ENCODE results near the gene RAC3. TPM values are rescaled to one million over a fixed set of nuclear protein-coding genes. Genes with fewer than 3 reads are reported as not detected.

RAC3 gene
- total and polyA plus RNA-seq, 2 of the 8 experiments (the other 6 are each of a cell fraction or from before 2014, with no cell fraction given): 177 to 299 TPM

- H4K5ac ChIP-seq (ENCODE audit: insufficient read length, low read depth, low read length): no peak overlapping the region
- H3K79me1 ChIP-seq (ENCODE audit: low read depth, low read length): peaks cover 7% of the 10 kb centered on the region
- CTCF ChIA-PET (ENCODE audit: partially characterized antibody): interaction anchor here (1.0 to 2.9 kb wide), 4 partner anchors 15 to 72 kb away, joined by 3 to 13 read pairs (median 6); no protein-coding TSS in a partner anchor
- no peak overlapping the region for H2BK120ac ChIP-seq (replicated peaks; ENCODE audit: low read depth, low read length)
- H2BK12ac ChIP-seq (ENCODE audit: low read depth, low read length): no peak overlapping the region
- peaks cover 30 to 62% of the 10 kb centered on the region in 2 experiments for H4K20me1 ChIP-seq (replicated peaks in 1 of 2; ENCODE audit: control insufficient read depth in 1 of 2, insufficient read depth in 2 of 2, low read length in 2 of 2)
- no peak overlapping the region for H3K4me2 ChIP-seq (ENCODE audit: insufficient read depth in 1 of 2, low read depth in 2 of 2, low read length in 2 of 2)
- FAIRE-seq: no peak
- H2AK5ac ChIP-seq (ENCODE audit: low read depth, low read length): no peak overlapping the region
- no peak for DNase-seq (ENCODE audit: low read depth in 1 of 2, low spot score in 2 of 2)
- H2BK20ac ChIP-seq (ENCODE audit: low read length): no peak overlapping the region
- H3K4me3 ChIP-seq (ENCODE audit: extremely low read depth in 1 of 4, insufficient read depth in 2 of 4, low read depth in 3 of 4, low read length in 4 of 4): no peak overlapping the region
- no peak overlapping the region for H3K4ac ChIP-seq (replicated peaks; ENCODE audit: insufficient read length, low read depth, low read length)
- H3K36me3 ChIP-seq (ENCODE audit: control insufficient read depth in 2 of 4, insufficient read depth in 4 of 4, low read length in 3 of 4): peaks cover 60 to 91% (median 76%) of the 10 kb centered on the region in 4 experiments
- no peaks in the 10 kb centered on the region for H3K4me1 ChIP-seq (replicated peaks in 1 of 4; ENCODE audit: control insufficient read depth in 3 of 4, insufficient read depth in 4 of 4, low read length in 3 of 4)
- no peaks in the 10 kb centered on the region for H3K79me2 ChIP-seq (ENCODE audit: control insufficient read depth in 1 of 2, insufficient read depth in 2 of 2, low read length in 2 of 2)
- H2AFZ ChIP-seq (ENCODE audit: low read length): no peak overlapping the region
- no peak overlapping the region for H3K18ac ChIP-seq (ENCODE audit: extremely low read depth, low read length)
- peak in 1 of 2 experiments; percentile 51; a peak in 1 of 3 replicates for TF ChIP-seq POLR2A (IDR thresholded peaks at IDR 0.05; ENCODE audit: control extremely low read depth in 1 of 2, low read depth in 2 of 2, low read length in 2 of 2)
- TF ChIP-seq SIN3A (conservative IDR thresholded peaks at IDR 0.05 in 1 of 2, IDR thresholded peaks at IDR 0.05 in 1 of 2; ENCODE audit: low read depth in 1 of 2, low read length in 2 of 2): no peak
- no peak overlapping the region for H3K9ac ChIP-seq (replicated peaks in 1 of 4; ENCODE audit: extremely low read depth in 1 of 4, low read depth in 3 of 4, low read length in 3 of 4)
- H3K27me3 ChIP-seq (replicated peaks in 1 of 4; ENCODE audit: control insufficient read depth in 3 of 4, extremely low read depth in 1 of 4, insufficient read depth in 3 of 4, low read length in 3 of 4): no peaks in the 10 kb centered on the region
- H3K23ac ChIP-seq (ENCODE audit: insufficient read length): no peak overlapping the region
- no peak overlapping the region for H3K14ac ChIP-seq (ENCODE audit: insufficient read length)
- no peaks in the 10 kb centered on the region for H3K23me2 ChIP-seq (ENCODE audit: low read depth, low read length)
- H4K8ac ChIP-seq (ENCODE audit: extremely low read depth, insufficient read depth, low read length): no peak overlapping the region; the same call in 1 of the 2 replicates
- POLR2A ChIA-PET (ENCODE audit: partially characterized antibody): interaction anchor here (0.6 to 12.5 kb wide), 7 partner anchors 7 to 34 kb away, joined by 3 to 105 read pairs (median 8); partner anchors contain the start of gene FASN
- H3K27ac ChIP-seq (ENCODE audit: low read depth, low read length): no peak overlapping the region
- no peak overlapping the region for H4K91ac ChIP-seq (replicated peaks; ENCODE audit: insufficient read length, low read length)
- no peaks in the 10 kb centered on the region for H3K9me3 ChIP-seq (ENCODE audit: insufficient read depth in 2 of 2, low read depth in 1 of 2, low read length in 1 of 2)
- H3K56ac ChIP-seq (replicated peaks; ENCODE audit: insufficient read length, low read depth, low read length): no peak overlapping the region
- H2BK15ac ChIP-seq (ENCODE audit: low read length): no peak overlapping the region
- 93% methylated on average over 17 of the region's 22 CpGs; no CpG with 5 or more reads in 1 of the 2 experiments for WGBS, 2 experiments (ENCODE audit: extremely low coverage in 1 of 2, insufficient coverage in 1 of 2, insufficient read length in 1 of 2, insufficient replicate concordance in 2 of 2, low coverage in 1 of 2, low lambda C conversion rate in 2 of 2, missing lambda C conversion rate in 1 of 2)
- no peak overlapping the region for H2BK5ac ChIP-seq (ENCODE audit: low read depth, low read length)
Measured at GRCh38 chr17:82081966-82082365, 50.5 kb downstream of the RAC3 start.

Data from H1 (cell line).